Heart left ventricle (tissue), 13 donors: ENCODE measurements around the gene DDX4.

ENCODE experiments used
- POLR2A ChIP-seq, 2 donors: fragments of 450-650 bp; IDR thresholded peaks; one replicate each; pipeline ENCODE4 v1.6.1; 2017; ENCODE audit warnings: antibody characterized with exemption in 2 of 2, mild to moderate bottlenecking in 2 of 2, moderate library complexity in 2 of 2
- TF ChIP-seq, protein P1 (sequence below), 12 donors: fragments of 200-600 bp; sonication (generic) in 4 of 12; IDR thresholded peaks; one replicate each; pipeline versions ENCODE4 v1.5.0 to v1.8.0; 2018 to 2022; ENCODE audit warnings: antibody characterized with exemption in 12 of 12, mild to moderate bottlenecking in 5 of 12
- donor health status: ischemic (EF 13 %, LVEDD 7.1; RV severe dilation, severe dysfunction).
- donor health status: DM: no; HTN: yes; CAD: no.
- donor health status: DM: no; HTN: no; CAD: no.
- donor health status: ischemic (EF 25% LVEDD 6.9; RV normal size, moderate dysfunction).
- donor health status: ischemic (EF 25% LVEDD 5.7; RV mildly dilated, moderate dysfunction).
- donor health status: ischemic (EF 35%, LVEDD 5.7; RV mildly dilated, moderate dysfunction).
- donor health status: nonischemic (EF 11% LVEDD 7.7; RV severe dilation, severe dysfunction).
- donor health status: DM: yes; HTN: yes; CAD: no.
- donor health status: PGD.
- donor health status: ischemic (EF 29% LVEDD 5.4; RV normal size, mild dysfunction).
- donor health status: nonischemic (EF 23%, LVEDD 6.1; RV moderate dilation, normal function).

DNA sequence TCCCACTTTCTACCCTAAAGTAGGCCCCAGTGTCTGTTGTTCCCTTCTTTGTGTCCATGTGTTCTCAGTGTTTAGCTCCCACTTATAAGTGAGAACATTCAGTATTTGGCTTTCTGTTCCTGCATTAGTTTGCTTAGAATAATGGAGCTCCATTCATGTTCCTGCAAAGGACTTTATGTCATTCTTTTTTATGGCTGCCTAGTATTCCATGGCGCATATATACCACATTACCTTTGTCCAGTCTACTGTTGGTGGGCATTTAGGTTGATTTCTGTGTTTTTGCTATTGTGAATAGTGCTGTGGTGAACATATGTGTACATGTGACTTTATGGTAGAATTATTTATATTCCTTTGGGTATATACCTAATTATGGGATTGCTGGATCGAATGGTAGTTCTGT is 30.4 kb downstream of the DDX4 start:
- TF ChIP-seq, protein P1, sequence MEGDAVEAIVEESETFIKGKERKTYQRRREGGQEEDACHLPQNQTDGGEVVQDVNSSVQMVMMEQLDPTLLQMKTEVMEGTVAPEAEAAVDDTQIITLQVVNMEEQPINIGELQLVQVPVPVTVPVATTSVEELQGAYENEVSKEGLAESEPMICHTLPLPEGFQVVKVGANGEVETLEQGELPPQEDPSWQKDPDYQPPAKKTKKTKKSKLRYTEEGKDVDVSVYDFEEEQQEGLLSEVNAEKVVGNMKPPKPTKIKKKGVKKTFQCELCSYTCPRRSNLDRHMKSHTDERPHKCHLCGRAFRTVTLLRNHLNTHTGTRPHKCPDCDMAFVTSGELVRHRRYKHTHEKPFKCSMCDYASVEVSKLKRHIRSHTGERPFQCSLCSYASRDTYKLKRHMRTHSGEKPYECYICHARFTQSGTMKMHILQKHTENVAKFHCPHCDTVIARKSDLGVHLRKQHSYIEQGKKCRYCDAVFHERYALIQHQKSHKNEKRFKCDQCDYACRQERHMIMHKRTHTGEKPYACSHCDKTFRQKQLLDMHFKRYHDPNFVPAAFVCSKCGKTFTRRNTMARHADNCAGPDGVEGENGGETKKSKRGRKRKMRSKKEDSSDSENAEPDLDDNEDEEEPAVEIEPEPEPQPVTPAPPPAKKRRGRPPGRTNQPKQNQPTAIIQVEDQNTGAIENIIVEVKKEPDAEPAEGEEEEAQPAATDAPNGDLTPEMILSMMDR (IDR thresholded peaks at IDR 0.05) = no peak
- TF ChIP-seq POLR2A (IDR thresholded peaks at IDR 0.05) = no peak
